ENCODE data around the gene SLC25A12. TPM values are rescaled to one million over a fixed set of nuclear protein-coding genes. Genes with fewer than 3 reads are reported as not detected.

The SLC25A12 gene
- total and polyA plus RNA-seq, 10 donors: 9.8 to 25.9 (median 17.8) TPM

DNA sequence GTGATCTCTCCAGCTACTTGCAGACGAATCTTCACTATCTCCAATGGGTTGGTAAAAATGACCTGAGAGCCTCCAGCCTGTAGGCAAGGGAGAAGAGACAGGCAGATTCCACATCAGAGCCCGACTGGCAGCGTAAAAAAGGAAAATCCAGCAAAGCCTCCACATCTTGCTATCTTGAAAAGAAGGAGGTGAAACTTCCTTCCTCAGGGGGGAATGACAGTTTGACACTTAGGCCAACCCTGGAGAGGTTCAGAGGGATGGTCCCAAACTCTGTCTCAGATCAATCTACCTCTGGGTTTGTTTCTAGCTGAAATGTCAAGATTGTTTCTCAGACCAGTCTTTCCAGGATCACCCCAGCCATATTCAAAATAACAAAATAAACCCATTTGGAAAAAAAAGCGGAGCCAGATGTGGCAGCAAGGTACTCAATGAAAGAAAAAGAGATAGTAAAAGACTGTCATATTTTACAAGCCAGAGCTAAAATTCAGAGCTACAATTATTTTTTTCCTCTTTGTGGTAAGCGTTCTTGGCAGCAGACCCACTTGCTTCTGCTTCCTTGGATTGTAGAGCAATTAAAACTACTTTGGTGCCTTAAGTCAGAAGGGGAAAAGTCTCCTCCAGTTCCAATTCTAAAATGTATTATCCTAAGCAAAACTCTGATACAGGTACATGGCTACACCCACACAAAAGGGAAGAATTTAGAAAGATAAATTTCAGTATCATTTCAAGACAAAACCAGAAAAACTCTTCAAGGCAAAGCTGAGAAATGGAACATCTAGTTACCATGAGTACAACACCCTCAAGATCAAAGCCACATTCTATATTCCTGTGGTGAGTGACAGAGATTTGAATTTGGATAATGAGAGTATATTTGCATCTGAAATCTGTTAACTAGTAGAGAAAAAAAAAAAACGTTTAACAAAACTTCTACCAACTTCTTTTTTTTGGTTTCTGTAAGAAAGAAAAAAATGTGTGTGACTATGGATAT lies 100.1 kb downstream of the SLC25A12 start:
- Histone ChIP-seq H3K9me3 (no peaks in the 10 kb centered on the region), H3K4me1 (peaks cover 0 to 9% (median 0%) of the 10 kb centered on the region in 6 donors), H3K36me3 (peaks cover 0 to 57% (median 25%) of the 10 kb centered on the region in 6 donors), H3K4me3 (no peak overlapping the region), H3K27me3 (replicated peaks in 1 of 7) (no peaks in the 10 kb centered on the region), H3K27ac (no peak overlapping the region)
- intact Hi-C loops (cut with DNase I; ENCODE audit: low total_unique reads): no loop called here
- 52 to 67% (median 57%) methylated on average over 6 of the region's 6 CpGs for WGBS, 5 donors
- no peak for DNase-seq
- TF ChIP-seq POLR2A (IDR thresholded peaks at IDR 0.05) (no peak), CTCF (IDR thresholded peaks at IDR 0.05 in 8 of 11, conservative IDR thresholded peaks at IDR 0.05 in 3 of 11) (no peak), POLR2AphosphoS5 (IDR thresholded peaks at IDR 0.05) (no peak)

- no peak overlapping the region for H3K4me3 ChIP-seq
- H3K27me3 ChIP-seq (replicated peaks in 1 of 7): no peaks in the 10 kb centered on the region
- peaks cover 0 to 65% (median 23%) of the 10 kb centered on the region in 6 donors for H3K36me3 ChIP-seq
- no peak for DNase-seq
- H3K27ac ChIP-seq: no peak overlapping the region
- WGBS, 5 donors: 87 to 93% (median 91%) methylated on average over 4 of the region's 4 CpGs
- no peak for TF ChIP-seq CTCF (IDR thresholded peaks at IDR 0.05 in 8 of 11, conservative IDR thresholded peaks at IDR 0.05 in 3 of 11)
- TF ChIP-seq POLR2AphosphoS5 (IDR thresholded peaks at IDR 0.05): no peak
- TF ChIP-seq POLR2A (IDR thresholded peaks at IDR 0.05): no peak
- intact Hi-C loops (cut with DNase I; ENCODE audit: low total_unique reads): no loop called here
- H3K4me1 ChIP-seq: no peaks in the 10 kb centered on the region
- H3K9me3 ChIP-seq: no peaks in the 10 kb centered on the region
These were observed 101.0 kb downstream of the SLC25A12 start for GRCh38 chr2:171792886-171793580.

DNA sequence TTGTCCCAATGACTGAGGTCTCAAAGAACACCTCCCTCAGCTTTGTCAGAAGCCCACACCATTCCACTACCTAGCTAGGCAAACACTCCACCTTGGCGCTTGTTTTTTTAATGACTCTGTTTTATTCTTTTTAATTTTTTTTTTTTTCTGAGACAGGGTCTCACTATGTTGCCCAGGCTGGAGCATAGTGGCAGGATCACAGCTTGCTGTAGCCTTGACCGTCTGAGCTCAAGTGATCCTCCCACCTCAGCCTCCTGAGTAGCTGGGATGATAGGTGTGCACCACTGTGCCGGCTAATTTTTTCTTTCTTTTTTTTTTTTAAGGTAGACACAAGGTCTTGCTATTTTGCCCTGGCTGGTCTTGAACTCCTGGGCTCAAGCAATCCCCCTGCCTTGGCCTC lies 101.9 kb downstream of the SLC25A12 start:
- 94 to 97% (median 95%) methylated on average over 3 of the region's 3 CpGs for WGBS, 5 donors
- Histone ChIP-seq H3K4me3 (no peak overlapping the region), H3K36me3 (peaks cover 0 to 74% (median 26%) of the 10 kb centered on the region in 6 donors), H3K27me3 (replicated peaks in 1 of 7) (no peaks in the 10 kb centered on the region), H3K4me1 (no peaks in the 10 kb centered on the region), H3K9me3 (no peaks in the 10 kb centered on the region), H3K27ac (no peak overlapping the region)
- DNase-seq: no peak
- intact Hi-C loops (cut with DNase I; ENCODE audit: low total_unique reads): no loop called here
- TF ChIP-seq POLR2A (IDR thresholded peaks at IDR 0.05): no peak
- no peak for TF ChIP-seq CTCF (IDR thresholded peaks at IDR 0.05 in 8 of 11, conservative IDR thresholded peaks at IDR 0.05 in 3 of 11)
- TF ChIP-seq POLR2AphosphoS5 (IDR thresholded peaks at IDR 0.05): no peak

- DNase-seq: no peak
- Histone ChIP-seq H3K4me3 (no peak overlapping the region), H3K36me3 (peaks cover 0 to 82% (median 32%) of the 10 kb centered on the region in 6 donors), H3K27me3 (replicated peaks in 1 of 7) (no peaks in the 10 kb centered on the region), H3K9me3 (no peaks in the 10 kb centered on the region), H3K4me1 (no peaks in the 10 kb centered on the region), H3K27ac (no peak overlapping the region)
- intact Hi-C loops (cut with DNase I; ENCODE audit: low total_unique reads): no loop called here
- no peak for TF ChIP-seq POLR2AphosphoS5 (IDR thresholded peaks at IDR 0.05)
- TF ChIP-seq POLR2A (IDR thresholded peaks at IDR 0.05): no peak
- no peak for TF ChIP-seq CTCF (IDR thresholded peaks at IDR 0.05 in 8 of 11, conservative IDR thresholded peaks at IDR 0.05 in 3 of 11)
- WGBS, 5 donors: 53 to 75% (median 71%) methylated on average over 4 of the region's 4 CpGs
These were observed 102.7 kb downstream of the SLC25A12 start for GRCh38 chr2:171791361-171791760.

Data from spleen (tissue), 11 donors.